Liver (tissue), 3 donors: ENCODE data around the gene TMOD2.

Experiments
- CTCF ChIP-seq: fragments of 150-350 bp; IDR thresholded peaks from 2 replicates; pipeline ENCODE4 v1.5.1; 2017; ENCODE audit warnings: improper control_type of control experiment, low read depth, low read length; ENCODE audit not compliant: missing input control
- EGR1 ChIP-seq, 2 donors: IDR thresholded peaks; 2 replicates each; pipeline ENCODE4 v1.6.1; 2016 to 2018; ENCODE audit warnings: antibody characterized with exemption in 2 of 2, low read depth in 2 of 2
- FOXA1 ChIP-seq: IDR thresholded peaks from 2 replicates; pipeline ENCODE4 v1.6.1; 2016; ENCODE audit warnings: antibody characterized with exemption
- FOXA2 ChIP-seq: IDR thresholded peaks from 2 replicates; pipeline ENCODE4 v1.6.1; 2016; ENCODE audit warnings: antibody characterized with exemption
- GABPA ChIP-seq, 2 donors: IDR thresholded peaks in 1 of 2; conservative IDR thresholded peaks in 1 of 2; 2 replicates each; pipeline ENCODE4 v1.6.1; 2016; ENCODE audit warnings: antibody characterized with exemption in 2 of 2, mild to moderate bottlenecking in 1 of 2, moderate library complexity in 1 of 2
- HNF4A ChIP-seq, 2 donors: conservative IDR thresholded peaks; 2 replicates each; pipeline ENCODE4 v1.6.1; 2016; ENCODE audit warnings: antibody characterized with exemption in 2 of 2, mild to moderate bottlenecking in 2 of 2
- MAX ChIP-seq: IDR thresholded peaks from 2 replicates; pipeline ENCODE4 v1.6.1; 2016; ENCODE audit warnings: antibody characterized with exemption
- RAD21 ChIP-seq, 2 donors: IDR thresholded peaks; 2 replicates each; pipeline ENCODE4 v1.6.1; 2016; ENCODE audit warnings: antibody characterized with exemption in 2 of 2, mild to moderate bottlenecking in 2 of 2
- REST ChIP-seq: IDR thresholded peaks from 2 replicates; pipeline ENCODE4 v1.6.1; 2016; ENCODE audit warnings: antibody characterized with exemption, mild to moderate bottlenecking
- TAF1 ChIP-seq: conservative IDR thresholded peaks from 2 replicates; pipeline ENCODE4 v1.6.1; 2016; ENCODE audit warnings: antibody characterized with exemption, mild to moderate bottlenecking
- YY1 ChIP-seq: IDR thresholded peaks from 2 replicates; pipeline ENCODE4 v1.6.1; 2016; ENCODE audit warnings: antibody characterized with exemption, mild to moderate bottlenecking
- TF ChIP-seq, protein P1 (sequence below): IDR thresholded peaks from 2 replicates; pipeline ENCODE4 v1.6.1; 2016; ENCODE audit warnings: antibody characterized with exemption
- TF ChIP-seq, protein P2 (sequence below): IDR thresholded peaks from 2 replicates; pipeline ENCODE4 v1.6.1; 2016; ENCODE audit warnings: antibody characterized with exemption
- donor health status: healthy.
- donor health status: healthy.

GRCh38 chr15:51706291-51706690 is 45.1 kb upstream of the TMOD2 start:
- TF ChIP-seq CTCF (no peak), MAX (no peak), YY1 (no peak), FOXA1 (no peak), TAF1 (no peak), FOXA2 (no peak), GABPA (IDR thresholded peaks at IDR 0.05 in 1 of 2, conservative IDR thresholded peaks at IDR 0.05 in 1 of 2) (no peak), REST (no peak), EGR1 (IDR thresholded peaks at IDR 0.05; ENCODE audit: low read depth in 2 of 2) (no peak), HNF4A (conservative IDR thresholded peaks at IDR 0.05) (no peak), RAD21 (IDR thresholded peaks at IDR 0.05) (no peak)
- TF ChIP-seq, protein P1, sequence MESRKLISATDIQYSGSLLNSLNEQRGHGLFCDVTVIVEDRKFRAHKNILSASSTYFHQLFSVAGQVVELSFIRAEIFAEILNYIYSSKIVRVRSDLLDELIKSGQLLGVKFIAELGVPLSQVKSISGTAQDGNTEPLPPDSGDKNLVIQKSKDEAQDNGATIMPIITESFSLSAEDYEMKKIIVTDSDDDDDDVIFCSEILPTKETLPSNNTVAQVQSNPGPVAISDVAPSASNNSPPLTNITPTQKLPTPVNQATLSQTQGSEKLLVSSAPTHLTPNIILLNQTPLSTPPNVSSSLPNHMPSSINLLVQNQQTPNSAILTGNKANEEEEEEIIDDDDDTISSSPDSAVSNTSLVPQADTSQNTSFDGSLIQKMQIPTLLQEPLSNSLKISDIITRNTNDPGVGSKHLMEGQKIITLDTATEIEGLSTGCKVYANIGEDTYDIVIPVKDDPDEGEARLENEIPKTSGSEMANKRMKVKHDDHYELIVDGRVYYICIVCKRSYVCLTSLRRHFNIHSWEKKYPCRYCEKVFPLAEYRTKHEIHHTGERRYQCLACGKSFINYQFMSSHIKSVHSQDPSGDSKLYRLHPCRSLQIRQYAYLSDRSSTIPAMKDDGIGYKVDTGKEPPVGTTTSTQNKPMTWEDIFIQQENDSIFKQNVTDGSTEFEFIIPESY, result no peak
- TF ChIP-seq, protein P2, sequence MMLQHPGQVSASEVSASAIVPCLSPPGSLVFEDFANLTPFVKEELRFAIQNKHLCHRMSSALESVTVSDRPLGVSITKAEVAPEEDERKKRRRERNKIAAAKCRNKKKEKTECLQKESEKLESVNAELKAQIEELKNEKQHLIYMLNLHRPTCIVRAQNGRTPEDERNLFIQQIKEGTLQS, result no peak
